Middle frontal gyrus (tissue), 1 donor: ENCODE measurements around the gene RAPGEF6.
"Not testable (repeated sequence)": the region's sequence is repeated elsewhere in the genome, so short reads cannot be mapped to it uniquely, and the experiment has no call there.

Experiments
- DNase-seq: peaks from one replicate; pipeline ENCODE4 v3.0.0-alpha.2; 2015; ENCODE audit warnings: low spot score; ENCODE audit errors: extremely low spot score

Gene RAPGEF6

GRCh38 chr5:131634996-131635683 lies at the start of gene RAPGEF6:
Gene RAPGEF6 (minus strand): TSS chr5:131635229. CDS start chr5:131635030, 199 bp downstream.
- DNase-seq: peak; percentile 100

- DNase-seq: no peak
Measured at GRCh38 chr5:131684595-131684994, 49.6 kb upstream of the RAPGEF6 start.

GRCh38 chr5:131684051-131684450 lies 49.0 kb upstream of the RAPGEF6 start:
- DNase-seq: no peak

- DNase-seq: no peak
Measured at GRCh38 chr5:131682826-131683225, 47.8 kb upstream of the RAPGEF6 start.

- no peak for DNase-seq
Measured at GRCh38 chr5:131682175-131682574, 47.1 kb upstream of the RAPGEF6 start.

GRCh38 chr5:131679911-131680310 lies 44.9 kb upstream of the RAPGEF6 start:
- DNase-seq: no peak

GRCh38 chr5:131678273-131678672 lies 43.2 kb upstream of the RAPGEF6 start:
- DNase-seq: not testable (repeated sequence)

- no peak for DNase-seq
Measured at GRCh38 chr5:131677115-131677514, 42.1 kb upstream of the RAPGEF6 start.

- DNase-seq: no peak
Measured at GRCh38 chr5:131672776-131673175, 37.7 kb upstream of the RAPGEF6 start.

GRCh38 chr5:131671994-131672655 lies 37.1 kb upstream of the RAPGEF6 start:
- peak; percentile 56 for DNase-seq

GRCh38 chr5:131671409-131671808 lies 36.4 kb upstream of the RAPGEF6 start:
- DNase-seq: no peak

GRCh38 chr5:131664929-131665328 lies 29.9 kb upstream of the RAPGEF6 start:
- DNase-seq: no peak

GRCh38 chr5:131661933-131662332 lies 26.9 kb upstream of the RAPGEF6 start:
- DNase-seq: no peak

GRCh38 chr5:131659841-131660240 lies 24.8 kb upstream of the RAPGEF6 start:
- DNase-seq: no peak

- no peak for DNase-seq
Measured at GRCh38 chr5:131659290-131659689, 24.3 kb upstream of the RAPGEF6 start.

- no peak for DNase-seq
Measured at GRCh38 chr5:131654776-131655175, 19.7 kb upstream of the RAPGEF6 start.

- DNase-seq: no peak
Measured at GRCh38 chr5:131654309-131654708, 19.3 kb upstream of the RAPGEF6 start.

- DNase-seq: no peak
Measured at GRCh38 chr5:131649161-131649560, 14.1 kb upstream of the RAPGEF6 start.

GRCh38 chr5:131647048-131647769 lies 12.2 kb upstream of the RAPGEF6 start:
- DNase-seq: no peak

GRCh38 chr5:131644822-131645221 lies 9.8 kb upstream of the RAPGEF6 start:
- DNase-seq: no peak

- no peak for DNase-seq
Measured at GRCh38 chr5:131644370-131644769, 9.3 kb upstream of the RAPGEF6 start.

GRCh38 chr5:131641494-131641893 lies 6.5 kb upstream of the RAPGEF6 start:
- DNase-seq: no peak
